ENCODE results near the gene RAD21L1.

The RAD21L1 gene

DNA sequence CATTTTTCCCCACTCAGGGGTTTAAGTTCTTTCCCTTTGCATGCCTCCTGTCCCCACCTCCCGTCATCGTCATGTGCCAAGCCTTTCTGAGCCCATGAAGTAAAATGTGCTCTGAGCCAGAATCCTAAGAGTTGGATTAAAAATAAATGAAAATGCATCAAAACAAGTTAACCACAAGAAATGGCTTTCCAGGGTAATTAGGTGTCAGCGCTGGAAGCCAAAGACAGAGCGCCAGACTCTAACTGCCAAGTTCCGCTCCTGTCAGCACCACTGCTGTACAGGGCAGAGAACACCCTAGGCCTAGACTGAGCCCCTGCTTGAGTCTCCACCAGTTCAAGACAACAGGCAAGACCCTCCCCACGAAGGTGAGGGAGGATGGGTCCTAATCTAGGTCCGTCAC, 28.0 kb upstream of the RAD21L1 start:
- no peak for TF ChIP-seq CTCF (IDR thresholded peaks at IDR 0.05)
- no peak overlapping the region for H3K4me3 ChIP-seq
- H3K27ac ChIP-seq: no peak overlapping the region
- no peak for DNase-seq (ENCODE audit: low spot score)

GRCh38 chr20:1198751-1199150, 27.1 kb upstream of the RAD21L1 start:
- no peak for TF ChIP-seq CTCF (IDR thresholded peaks at IDR 0.05)
- H3K27ac ChIP-seq: no peak overlapping the region
- no peak for DNase-seq (ENCODE audit: low spot score)
- no peak overlapping the region for H3K4me3 ChIP-seq

GRCh38 chr20:1199212-1199873, 26.5 kb upstream of the RAD21L1 start:
- Histone ChIP-seq H3K4me3 (no peak overlapping the region), H3K27ac (no peak overlapping the region)
- DNase-seq (ENCODE audit: low spot score): no peak
- no peak for TF ChIP-seq CTCF (IDR thresholded peaks at IDR 0.05)

DNA sequence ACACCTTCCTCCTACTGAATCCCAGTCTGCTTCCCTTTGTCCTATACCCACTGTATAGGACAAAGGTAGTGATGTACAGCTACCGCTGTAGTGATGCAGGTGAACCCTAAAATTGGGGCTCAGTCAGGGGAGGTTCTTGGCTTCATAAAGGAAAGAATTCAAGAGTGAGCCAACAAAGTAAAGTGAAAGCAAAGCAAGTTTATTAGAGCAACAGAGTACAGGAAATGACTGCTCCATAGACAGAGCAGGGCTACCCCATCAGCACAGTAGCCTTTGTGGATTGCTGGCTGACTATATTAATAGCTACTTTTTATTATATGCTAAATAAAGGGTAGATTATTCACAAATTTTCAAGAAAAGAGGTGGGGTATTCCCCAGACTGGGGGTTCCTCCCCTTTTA, 25.9 kb upstream of the RAD21L1 start:
- Histone ChIP-seq H3K4me3 (no peak overlapping the region), H3K27ac (no peak overlapping the region)
- no peak for DNase-seq (ENCODE audit: low spot score)
- TF ChIP-seq CTCF (IDR thresholded peaks at IDR 0.05): no peak

DNA sequence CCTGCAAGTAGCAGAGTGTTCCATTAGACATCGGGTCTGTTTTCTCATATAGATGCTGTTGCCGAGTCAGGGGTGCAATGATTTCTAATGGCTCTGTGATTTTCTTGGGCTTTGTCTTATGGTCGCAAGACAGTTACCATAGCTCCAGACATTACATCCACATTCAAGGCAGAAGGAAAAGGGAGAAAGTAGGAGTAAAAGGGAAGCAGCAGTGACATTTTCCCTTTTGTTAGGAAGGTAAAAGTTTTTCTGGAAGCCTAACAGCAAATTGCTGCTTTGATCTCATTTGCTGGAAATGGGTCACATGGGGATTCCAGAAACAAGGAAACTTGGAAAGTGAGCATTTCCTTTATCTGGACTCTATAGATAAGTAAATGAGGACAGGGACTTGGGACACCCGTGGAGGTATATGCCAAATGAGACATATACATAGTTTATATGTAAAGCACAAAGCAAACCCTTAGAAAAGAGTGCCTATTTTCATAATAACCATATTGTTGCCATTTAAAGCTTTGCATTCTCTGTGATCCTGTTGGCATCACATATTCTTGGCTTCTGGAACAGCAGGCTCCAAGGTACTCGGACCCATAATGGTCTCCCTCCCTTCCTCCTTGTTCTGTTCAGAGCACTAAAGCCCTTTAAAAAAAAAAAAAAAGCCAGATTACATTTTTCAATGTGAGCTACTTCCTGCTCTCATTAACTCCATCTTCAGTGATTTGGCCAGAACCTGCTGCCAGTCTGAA, 22.9 kb upstream of the RAD21L1 start, which contains the start of gene C20orf202:
Gene C20orf202 (plus strand): TSS at position 693 of the 743 bp plus-strand sequence. CDS start 132 bp downstream, outside the sequence.
- no peak for DNase-seq (ENCODE audit: low spot score)
- no peak within 1 kb of the TSS for H3K27ac ChIP-seq
- TF ChIP-seq CTCF (IDR thresholded peaks at IDR 0.05): no peak
- H3K4me3 ChIP-seq: no peak within 1 kb of the TSS

DNA sequence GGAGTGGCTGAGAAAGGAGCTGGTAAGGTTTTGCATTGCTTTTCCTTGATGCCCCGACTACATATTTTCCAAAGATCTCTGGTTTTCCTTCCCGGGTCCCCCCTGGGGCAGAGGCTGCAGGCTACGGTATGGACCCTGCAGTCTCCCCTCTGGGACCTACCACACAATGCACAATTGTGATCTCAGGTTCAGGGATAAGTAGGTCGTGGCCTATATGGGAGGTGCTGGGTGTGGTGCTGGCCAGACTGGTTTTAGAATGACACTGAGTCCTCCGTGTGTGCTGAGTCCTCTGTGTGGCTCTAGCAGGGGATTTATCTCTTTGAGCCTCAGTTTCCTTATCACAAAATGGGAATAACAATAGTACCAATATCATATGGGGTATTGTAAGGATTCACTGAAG, 22.2 kb upstream of the RAD21L1 start:
- no peak for TF ChIP-seq CTCF (IDR thresholded peaks at IDR 0.05)
- H3K4me3 ChIP-seq: no peak overlapping the region
- H3K27ac ChIP-seq: no peak overlapping the region
- DNase-seq (ENCODE audit: low spot score): no peak

DNA sequence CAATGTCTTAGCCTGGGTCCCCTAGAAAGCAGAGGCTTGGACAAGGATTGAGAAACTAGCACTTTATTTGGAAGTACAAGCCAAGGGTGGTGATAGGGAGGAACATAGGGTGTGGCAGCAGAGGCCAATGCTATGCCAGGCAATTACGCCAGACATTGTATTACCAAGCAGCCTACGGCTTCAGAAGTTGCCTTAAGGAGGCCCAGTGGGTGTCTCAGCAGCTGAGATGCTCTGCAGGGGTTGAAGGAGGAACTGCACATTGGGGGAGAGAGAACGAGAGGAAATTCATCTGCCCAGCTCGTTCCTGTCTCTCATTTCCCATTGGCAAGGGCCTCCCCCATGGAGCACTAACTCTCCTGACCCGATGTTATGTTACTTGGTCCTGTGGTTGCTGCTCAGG, 21.7 kb upstream of the RAD21L1 start:
- Histone ChIP-seq H3K4me3 (no peak overlapping the region), H3K27ac (no peak overlapping the region)
- DNase-seq (ENCODE audit: low spot score): no peak
- TF ChIP-seq CTCF (IDR thresholded peaks at IDR 0.05): no peak

Measured in coronary artery (tissue), 2 donors.